Measurements from ENCODE around the gene MID2. TPM values are rescaled to one million over a fixed set of nuclear protein-coding genes. Genes with fewer than 3 reads are reported as not detected.

The MID2 gene
- total RNA-seq, 1 donor, result 33.2 TPM

GRCh38 chrX:107894038-107894437, 68.4 kb downstream of the MID2 start:
- H3K4me3 ChIP-seq (ENCODE audit: low read depth, low read length), result no peak overlapping the region
- DNase-seq (ENCODE audit: low read depth), result peak; percentile 57
- TF ChIP-seq, protein P1, sequence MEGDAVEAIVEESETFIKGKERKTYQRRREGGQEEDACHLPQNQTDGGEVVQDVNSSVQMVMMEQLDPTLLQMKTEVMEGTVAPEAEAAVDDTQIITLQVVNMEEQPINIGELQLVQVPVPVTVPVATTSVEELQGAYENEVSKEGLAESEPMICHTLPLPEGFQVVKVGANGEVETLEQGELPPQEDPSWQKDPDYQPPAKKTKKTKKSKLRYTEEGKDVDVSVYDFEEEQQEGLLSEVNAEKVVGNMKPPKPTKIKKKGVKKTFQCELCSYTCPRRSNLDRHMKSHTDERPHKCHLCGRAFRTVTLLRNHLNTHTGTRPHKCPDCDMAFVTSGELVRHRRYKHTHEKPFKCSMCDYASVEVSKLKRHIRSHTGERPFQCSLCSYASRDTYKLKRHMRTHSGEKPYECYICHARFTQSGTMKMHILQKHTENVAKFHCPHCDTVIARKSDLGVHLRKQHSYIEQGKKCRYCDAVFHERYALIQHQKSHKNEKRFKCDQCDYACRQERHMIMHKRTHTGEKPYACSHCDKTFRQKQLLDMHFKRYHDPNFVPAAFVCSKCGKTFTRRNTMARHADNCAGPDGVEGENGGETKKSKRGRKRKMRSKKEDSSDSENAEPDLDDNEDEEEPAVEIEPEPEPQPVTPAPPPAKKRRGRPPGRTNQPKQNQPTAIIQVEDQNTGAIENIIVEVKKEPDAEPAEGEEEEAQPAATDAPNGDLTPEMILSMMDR (IDR thresholded peaks at IDR 0.05; ENCODE audit: insufficient read depth, low read depth, low read length), result peak; percentile 49

DNA sequence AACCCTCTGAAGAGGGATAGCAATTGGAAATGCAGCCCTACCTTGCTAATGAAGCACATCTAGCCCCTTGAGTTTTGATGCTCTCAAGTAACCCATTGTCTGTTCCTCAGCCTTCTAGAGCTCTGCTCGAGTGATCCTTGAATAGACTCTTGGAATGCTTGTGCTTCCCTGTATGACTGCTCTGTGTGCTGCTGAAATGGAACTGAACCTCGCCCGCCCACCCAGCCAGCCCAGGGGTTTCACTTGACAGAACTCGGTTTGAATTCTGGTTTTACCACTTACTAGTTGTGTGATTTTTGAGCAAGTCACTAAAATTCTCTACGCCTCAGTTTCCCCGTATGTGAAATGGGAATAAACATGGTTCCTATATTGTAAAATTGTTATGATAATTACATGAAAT, 77.1 kb downstream of the MID2 start:
- TF ChIP-seq, protein P1 (IDR thresholded peaks at IDR 0.05; ENCODE audit: insufficient read depth, low read depth, low read length), result no peak
- DNase-seq (ENCODE audit: low read depth), result no peak
- H3K4me3 ChIP-seq (ENCODE audit: low read depth, low read length), result no peak overlapping the region

GRCh38 chrX:107905366-107905765, 79.7 kb downstream of the MID2 start:
- no peak overlapping the region for H3K4me3 ChIP-seq (ENCODE audit: low read depth, low read length)
- DNase-seq (ENCODE audit: low read depth), result no peak
- TF ChIP-seq, protein P1 (IDR thresholded peaks at IDR 0.05; ENCODE audit: insufficient read depth, low read depth, low read length), result no peak

DNA sequence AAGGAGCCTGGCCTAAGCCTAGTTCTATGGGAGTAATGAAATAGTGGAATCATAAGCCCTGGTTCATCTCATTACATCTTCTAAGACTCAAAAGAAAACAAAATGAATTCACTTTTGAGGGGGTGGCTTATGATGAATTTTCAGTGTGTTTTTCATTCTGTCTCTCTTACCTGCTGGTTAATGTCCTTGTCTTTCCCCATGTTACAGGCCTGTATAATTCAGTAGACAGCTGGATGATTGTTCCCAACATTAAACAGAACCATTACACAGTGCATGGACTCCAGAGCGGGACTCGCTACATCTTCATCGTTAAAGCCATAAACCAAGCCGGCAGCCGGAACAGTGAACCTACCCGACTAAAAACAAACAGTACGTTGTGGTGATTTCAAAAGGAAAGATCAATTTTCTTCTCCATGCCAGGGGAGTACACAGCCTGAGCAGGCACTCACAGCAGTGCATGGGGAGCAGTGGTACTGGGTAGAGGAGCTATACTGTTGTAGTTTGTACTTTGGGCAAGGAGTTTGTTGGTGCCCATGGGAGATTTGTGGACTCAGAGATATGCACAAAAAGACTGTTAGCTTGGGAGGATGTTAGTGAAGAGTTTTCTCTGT, 98.6 kb downstream of the MID2 start:
- H3K4me3 ChIP-seq (ENCODE audit: low read depth, low read length), result no peak overlapping the region
- no peak for DNase-seq (ENCODE audit: low read depth)

DNA sequence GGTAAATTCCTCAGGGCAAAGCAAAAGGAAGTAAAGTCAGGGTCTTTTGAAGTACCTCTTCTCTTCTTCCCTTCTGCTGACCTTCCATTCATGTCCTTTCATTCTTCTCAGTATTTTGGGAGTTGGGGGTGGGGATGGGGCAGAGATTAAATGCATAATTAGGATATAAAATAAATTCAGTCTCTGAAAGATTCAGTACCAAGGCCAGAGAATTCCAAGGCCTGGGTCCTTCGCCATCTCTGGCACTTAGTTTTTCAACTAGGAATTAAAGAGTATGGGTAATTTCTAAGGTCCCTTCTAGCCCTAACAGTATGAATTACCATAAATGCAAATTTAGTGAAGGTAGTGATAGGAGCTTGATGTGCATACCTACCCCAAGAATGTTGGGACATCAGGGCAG, 108.6 kb downstream of the MID2 start:
- TF ChIP-seq, protein P1 (IDR thresholded peaks at IDR 0.05; ENCODE audit: insufficient read depth, low read depth, low read length), result no peak
- DNase-seq (ENCODE audit: low read depth), result no peak
- H3K4me3 ChIP-seq (ENCODE audit: low read depth, low read length), result no peak overlapping the region

More for the DNA sequence above, 98.6 kb downstream of the MID2 start:
- TF ChIP-seq, protein P1 (IDR thresholded peaks at IDR 0.05; ENCODE audit: insufficient read depth, low read depth, low read length), result no peak

GRCh38 chrX:107935200-107935599, 109.5 kb downstream of the MID2 start:
- peak overlapping the region; percentile 46 for H3K4me3 ChIP-seq (ENCODE audit: low read depth, low read length)
- no peak for DNase-seq (ENCODE audit: low read depth)
- TF ChIP-seq, protein P1 (IDR thresholded peaks at IDR 0.05; ENCODE audit: insufficient read depth, low read depth, low read length), result no peak

Measured in fibroblast of villous mesenchyme (primary cell).